GM23338 (cell line): ENCODE measurements around the gene KCNT1.

Experiments used
- CTCF ChIP-seq, 2 experiments: fragments of 200-600 bp in 1 of 2; sonication (generic) in 1 of 2; conservative IDR thresholded peaks; 2 replicates each; pipeline versions ENCODE4 v1.5.1 to v1.6.1; 2016 to 2017; ENCODE audit warnings: antibody characterized with exemption in 2 of 2, low read depth in 2 of 2, mild to moderate bottlenecking in 2 of 2, moderate library complexity in 1 of 2
- EZH2phosphoT487 ChIP-seq: fragments of 200-600 bp; sonication (generic); IDR thresholded peaks from one replicate; pipeline ENCODE4 v1.8.1; 2018; ENCODE audit warnings: antibody characterized with exemption; ENCODE audit not compliant: unreplicated experiment
- POLR2AphosphoS5 ChIP-seq: IDR thresholded peaks from 2 replicates; pipeline ENCODE4 v1.6.1; 2016; ENCODE audit warnings: antibody characterized with exemption, low read depth

GRCh38 chr9:135815413-135815812 lies 113.4 kb downstream of the KCNT1 start:
- TF ChIP-seq EZH2phosphoT487 (no peak), CTCF (conservative IDR thresholded peaks at IDR 0.05; ENCODE audit: low read depth in 2 of 2) (no peak), POLR2AphosphoS5 (no peak)
